ENCODE measurements around the gene KDM2A. TPM values are rescaled to one million over a fixed set of nuclear protein-coding genes. Genes with fewer than 3 reads are reported as not detected.
A peak's percentile ranks its signal among the peaks of the same experiment; 100 is the strongest.

The KDM2A gene
- total RNA-seq, 1 experiment from 2014 or later = 50.4 TPM

DNA sequence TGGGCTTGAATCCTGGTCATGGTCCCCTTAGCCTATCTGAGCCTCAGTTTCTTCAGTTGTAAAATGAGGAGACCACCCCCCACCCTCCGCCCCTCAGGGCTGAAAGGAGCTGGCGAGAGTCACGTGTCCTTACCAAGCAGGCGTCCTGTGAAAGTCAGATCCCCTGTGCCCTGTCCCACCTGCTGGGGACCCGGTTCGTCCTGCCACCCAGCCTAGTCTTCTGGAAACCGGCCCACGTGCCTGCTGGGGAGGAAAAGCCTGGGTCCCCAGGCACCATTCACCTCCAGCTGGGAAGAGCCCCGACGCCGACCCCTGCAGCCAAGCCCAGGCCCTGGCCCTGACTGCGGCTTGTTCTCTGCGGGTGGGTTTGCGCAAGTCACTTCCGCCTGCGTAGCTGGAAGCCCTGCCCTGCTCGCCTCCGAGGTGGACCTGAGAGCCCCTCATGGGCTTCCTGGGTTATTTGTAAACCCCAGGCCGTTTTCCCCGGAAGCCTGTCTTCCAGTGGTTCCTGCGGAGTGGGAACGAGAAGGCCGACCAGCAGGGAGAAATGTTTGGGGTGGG is 183.6 kb downstream of the KDM2A start:
- BruUV-seq (replicated peaks) = no TSS peak
- Histone ChIP-seq H2AFZ (ENCODE audit: low read depth, low read length, poor library complexity, severe bottlenecking) (no peak overlapping the region), H3K36me3 (ENCODE audit: control insufficient read depth in 1 of 2, insufficient read depth in 2 of 2, low read length in 2 of 2) (peaks cover 8 to 10% of the 10 kb centered on the region in 2 experiments; a peak in 2 of 4 replicates)

More for the DNA sequence above, 183.6 kb downstream of the KDM2A start:
- Histone ChIP-seq H3K27ac (ENCODE audit: low read depth, low read length) (peak overlapping the region; percentile 85), H4K20me1 (ENCODE audit: insufficient read depth) (no peaks in the 10 kb centered on the region), H3K27me3 (ENCODE audit: insufficient read depth, low read length) (no peaks in the 10 kb centered on the region), H3K9me2 (ENCODE audit: insufficient read depth) (no peaks in the 10 kb centered on the region), H3K9ac (ENCODE audit: low read length) (peak overlapping the region; percentile 90), H3K4me2 (ENCODE audit: low read length) (peak overlapping the region; percentile 95), H3K4me1 (ENCODE audit: control insufficient read depth in 1 of 2, insufficient read depth in 2 of 2, low read length in 2 of 2) (peaks cover 21 to 25% of the 10 kb centered on the region in 2 experiments), H3K9me3 (ENCODE audit: control insufficient read depth in 1 of 2, insufficient read depth in 1 of 2, low read depth in 1 of 2, low read length in 2 of 2) (no peaks in the 10 kb centered on the region), H3K79me2 (ENCODE audit: insufficient read depth, low read length) (peaks cover 15% of the 10 kb centered on the region), H3K4me3 (replicated peaks in 1 of 2; ENCODE audit: low read depth in 1 of 2, low read length in 2 of 2) (peak overlapping the region; percentile 79 to 91)
- intact Hi-C loops (cut with micrococcal nuclease) = no loop called here
- CTCF ChIA-PET = interaction anchor here (0.7 to 1.5 kb wide), 3 partner anchors 14 to 79 kb away, joined by 4 to 9 read pairs (median 5); partner anchors contain the start of gene ANKRD13D
- no peak for DNase-seq (ENCODE audit: low read depth, low spot score)
- RAD21 ChIA-PET (ENCODE audit: low non-redundant PET in 1 of 2, low total read pairs in 2 of 2, uncharacterized antibody in 2 of 2, unreplicated experiment in 2 of 2) = interaction anchor here (0.6 to 1.4 kb wide), 4 partner anchors 13 to 245 kb away, joined by 3 to 6 read pairs (median 4); no protein-coding TSS in a partner anchor
- TF ChIP-seq, protein P1, sequence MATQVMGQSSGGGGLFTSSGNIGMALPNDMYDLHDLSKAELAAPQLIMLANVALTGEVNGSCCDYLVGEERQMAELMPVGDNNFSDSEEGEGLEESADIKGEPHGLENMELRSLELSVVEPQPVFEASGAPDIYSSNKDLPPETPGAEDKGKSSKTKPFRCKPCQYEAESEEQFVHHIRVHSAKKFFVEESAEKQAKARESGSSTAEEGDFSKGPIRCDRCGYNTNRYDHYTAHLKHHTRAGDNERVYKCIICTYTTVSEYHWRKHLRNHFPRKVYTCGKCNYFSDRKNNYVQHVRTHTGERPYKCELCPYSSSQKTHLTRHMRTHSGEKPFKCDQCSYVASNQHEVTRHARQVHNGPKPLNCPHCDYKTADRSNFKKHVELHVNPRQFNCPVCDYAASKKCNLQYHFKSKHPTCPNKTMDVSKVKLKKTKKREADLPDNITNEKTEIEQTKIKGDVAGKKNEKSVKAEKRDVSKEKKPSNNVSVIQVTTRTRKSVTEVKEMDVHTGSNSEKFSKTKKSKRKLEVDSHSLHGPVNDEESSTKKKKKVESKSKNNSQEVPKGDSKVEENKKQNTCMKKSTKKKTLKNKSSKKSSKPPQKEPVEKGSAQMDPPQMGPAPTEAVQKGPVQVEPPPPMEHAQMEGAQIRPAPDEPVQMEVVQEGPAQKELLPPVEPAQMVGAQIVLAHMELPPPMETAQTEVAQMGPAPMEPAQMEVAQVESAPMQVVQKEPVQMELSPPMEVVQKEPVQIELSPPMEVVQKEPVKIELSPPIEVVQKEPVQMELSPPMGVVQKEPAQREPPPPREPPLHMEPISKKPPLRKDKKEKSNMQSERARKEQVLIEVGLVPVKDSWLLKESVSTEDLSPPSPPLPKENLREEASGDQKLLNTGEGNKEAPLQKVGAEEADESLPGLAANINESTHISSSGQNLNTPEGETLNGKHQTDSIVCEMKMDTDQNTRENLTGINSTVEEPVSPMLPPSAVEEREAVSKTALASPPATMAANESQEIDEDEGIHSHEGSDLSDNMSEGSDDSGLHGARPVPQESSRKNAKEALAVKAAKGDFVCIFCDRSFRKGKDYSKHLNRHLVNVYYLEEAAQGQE (IDR thresholded peaks at IDR 0.05; ENCODE audit: low read depth) = no peak
- TF ChIP-seq EGR1 (IDR thresholded peaks at IDR 0.05; ENCODE audit: low read depth) (no peak), ZFX (IDR thresholded peaks at IDR 0.05) (no peak), EZH2 (IDR thresholded peaks at IDR 0.05) (no peak), SP1 (IDR thresholded peaks at IDR 0.05; ENCODE audit: low read depth) (no peak), ZNF274 (IDR thresholded peaks at IDR 0.05; ENCODE audit: low read depth, low read length) (no peak), YY1 (IDR thresholded peaks at IDR 0.05; ENCODE audit: extremely low read depth, insufficient replicate concordance, low read depth, low read length) (no peak), SIN3A (IDR thresholded peaks at IDR 0.05; ENCODE audit: low read depth) (no peak), EZH2phosphoT487 (IDR thresholded peaks at IDR 0.05; ENCODE audit: borderline replicate concordance) (no peak), SRF (IDR thresholded peaks at IDR 0.05; ENCODE audit: low read depth) (no peak), RAD21 (IDR thresholded peaks at IDR 0.05; ENCODE audit: low read depth) (no peak), ELF1 (IDR thresholded peaks at IDR 0.05; ENCODE audit: borderline replicate concordance, low read depth) (no peak), TCF7L2 (IDR thresholded peaks at IDR 0.05; ENCODE audit: borderline replicate concordance, extremely low read depth, insufficient read depth, insufficient read length) (no peak), CEBPB (IDR thresholded peaks at IDR 0.05; ENCODE audit: low read depth) (no peak)
- TF ChIP-seq, protein P2, sequence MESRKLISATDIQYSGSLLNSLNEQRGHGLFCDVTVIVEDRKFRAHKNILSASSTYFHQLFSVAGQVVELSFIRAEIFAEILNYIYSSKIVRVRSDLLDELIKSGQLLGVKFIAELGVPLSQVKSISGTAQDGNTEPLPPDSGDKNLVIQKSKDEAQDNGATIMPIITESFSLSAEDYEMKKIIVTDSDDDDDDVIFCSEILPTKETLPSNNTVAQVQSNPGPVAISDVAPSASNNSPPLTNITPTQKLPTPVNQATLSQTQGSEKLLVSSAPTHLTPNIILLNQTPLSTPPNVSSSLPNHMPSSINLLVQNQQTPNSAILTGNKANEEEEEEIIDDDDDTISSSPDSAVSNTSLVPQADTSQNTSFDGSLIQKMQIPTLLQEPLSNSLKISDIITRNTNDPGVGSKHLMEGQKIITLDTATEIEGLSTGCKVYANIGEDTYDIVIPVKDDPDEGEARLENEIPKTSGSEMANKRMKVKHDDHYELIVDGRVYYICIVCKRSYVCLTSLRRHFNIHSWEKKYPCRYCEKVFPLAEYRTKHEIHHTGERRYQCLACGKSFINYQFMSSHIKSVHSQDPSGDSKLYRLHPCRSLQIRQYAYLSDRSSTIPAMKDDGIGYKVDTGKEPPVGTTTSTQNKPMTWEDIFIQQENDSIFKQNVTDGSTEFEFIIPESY (IDR thresholded peaks at IDR 0.05; ENCODE audit: extremely low read depth, insufficient replicate concordance, low read length) = no peak
- TF ChIP-seq, protein P3, sequence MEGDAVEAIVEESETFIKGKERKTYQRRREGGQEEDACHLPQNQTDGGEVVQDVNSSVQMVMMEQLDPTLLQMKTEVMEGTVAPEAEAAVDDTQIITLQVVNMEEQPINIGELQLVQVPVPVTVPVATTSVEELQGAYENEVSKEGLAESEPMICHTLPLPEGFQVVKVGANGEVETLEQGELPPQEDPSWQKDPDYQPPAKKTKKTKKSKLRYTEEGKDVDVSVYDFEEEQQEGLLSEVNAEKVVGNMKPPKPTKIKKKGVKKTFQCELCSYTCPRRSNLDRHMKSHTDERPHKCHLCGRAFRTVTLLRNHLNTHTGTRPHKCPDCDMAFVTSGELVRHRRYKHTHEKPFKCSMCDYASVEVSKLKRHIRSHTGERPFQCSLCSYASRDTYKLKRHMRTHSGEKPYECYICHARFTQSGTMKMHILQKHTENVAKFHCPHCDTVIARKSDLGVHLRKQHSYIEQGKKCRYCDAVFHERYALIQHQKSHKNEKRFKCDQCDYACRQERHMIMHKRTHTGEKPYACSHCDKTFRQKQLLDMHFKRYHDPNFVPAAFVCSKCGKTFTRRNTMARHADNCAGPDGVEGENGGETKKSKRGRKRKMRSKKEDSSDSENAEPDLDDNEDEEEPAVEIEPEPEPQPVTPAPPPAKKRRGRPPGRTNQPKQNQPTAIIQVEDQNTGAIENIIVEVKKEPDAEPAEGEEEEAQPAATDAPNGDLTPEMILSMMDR (IDR thresholded peaks at IDR 0.05 in 2 of 3, conservative IDR thresholded peaks at IDR 0.05 in 1 of 3; ENCODE audit: borderline replicate concordance in 1 of 3, insufficient read depth in 1 of 3, low read depth in 2 of 3, low read length in 2 of 3) = no peak
- TF ChIP-seq, protein P4, sequence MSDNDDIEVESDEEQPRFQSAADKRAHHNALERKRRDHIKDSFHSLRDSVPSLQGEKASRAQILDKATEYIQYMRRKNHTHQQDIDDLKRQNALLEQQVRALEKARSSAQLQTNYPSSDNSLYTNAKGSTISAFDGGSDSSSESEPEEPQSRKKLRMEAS (IDR thresholded peaks at IDR 0.05) = no peak
- ATAC-seq = peak; percentile 35
- POLR2A ChIA-PET = interaction anchor here (1.0 to 2.4 kb wide), 5 partner anchors 9 to 50 kb away, joined by 3 to 11 read pairs (median 6); partner anchors contain the start of gene ANKRD13D

Measured in HCT116 (cell line).